Endodermal cell (in vitro differentiated cells): ENCODE measurements around the gene TRPC1. TPM values are rescaled to one million over a fixed set of nuclear protein-coding genes. Genes with fewer than 3 reads are reported as not detected.

Experiments used
- DNase-seq: peaks from one replicate; pipeline ENCODE4 v3.0.0-alpha.2; 2017
- H3K27ac ChIP-seq: 2 replicates; pipeline ENCODE4 v1.5.1; 2013; ENCODE audit warnings: mild to moderate bottlenecking, low read depth, low read length, moderate library complexity
- H3K27me3 ChIP-seq: 2 replicates; pipeline ENCODE4 v1.6.1; 2013; ENCODE audit warnings: mild to moderate bottlenecking, low read length, moderate library complexity; ENCODE audit not compliant: insufficient read depth, control insufficient read depth, poor library complexity, severe bottlenecking
- H3K36me3 ChIP-seq: 2 replicates; pipeline ENCODE4 v1.7.0; 2013; ENCODE audit warnings: mild to moderate bottlenecking, low read length, moderate library complexity; ENCODE audit not compliant: control insufficient read depth, insufficient read depth
- H3K4me1 ChIP-seq: one replicate; pipeline ENCODE4 v1.7.0; 2013; ENCODE audit warnings: low read length; ENCODE audit not compliant: control insufficient read depth, insufficient read depth
- H3K4me3 ChIP-seq: 2 replicates; pipeline ENCODE4 v1.5.1; 2013; ENCODE audit warnings: mild to moderate bottlenecking, low read length, moderate library complexity
- H3K9ac ChIP-seq: 2 replicates; pipeline ENCODE4 v1.6.1; 2013; ENCODE audit warnings: mild to moderate bottlenecking, low read length, moderate library complexity; ENCODE audit not compliant: poor library complexity, severe bottlenecking; ENCODE audit errors: extremely low read depth
- H3K9me3 ChIP-seq: 2 replicates; pipeline ENCODE4 v1.6.1; 2013; ENCODE audit warnings: mild to moderate bottlenecking, low read length, moderate library complexity; ENCODE audit not compliant: control insufficient read depth
- H3K27ac Mint-ChIP-seq: 2 replicates; pipeline ENCODE4 v1.8.0; 2020; ENCODE audit warnings: mixed read lengths
- H3K27me3 Mint-ChIP-seq: 2 replicates; pipeline ENCODE4 v1.8.0; 2021; ENCODE audit warnings: mild to moderate bottlenecking, mixed read lengths; ENCODE audit not compliant: insufficient read depth
- H3K36me3 Mint-ChIP-seq: 2 replicates; pipeline ENCODE4 v1.8.0; 2020; ENCODE audit warnings: low read depth, mixed read lengths
- H3K4me1 Mint-ChIP-seq: 2 replicates; pipeline ENCODE4 v1.8.0; 2020; ENCODE audit warnings: mixed read lengths
- H3K4me3 Mint-ChIP-seq: 2 replicates; pipeline ENCODE4 v1.8.0; 2020; ENCODE audit warnings: mild to moderate bottlenecking, moderate library complexity, mixed read lengths
- H3K9me3 Mint-ChIP-seq: 2 replicates; pipeline ENCODE4 v1.8.0; 2020; ENCODE audit warnings: mild to moderate bottlenecking, mixed read lengths
- WGBS, 2 experiments: methylation state at CpG; one replicate each; pipeline versions ENCODE4 v1.1.5 to v1.1.7; 2013; ENCODE audit warnings: missing lambda C conversion rate in 2 of 2, mixed read lengths in 1 of 2; ENCODE audit not compliant: insufficient coverage in 1 of 2, insufficient read length in 1 of 2; 5-methylcytosine and 5-hydroxymethylcytosine counted together
- total RNA-seq, 2 donors: library from RNA; stranded (reverse); fragmentation: NEBNext Ultra II Directional in 1 of 2; extraction: Animal tissue kit (Norgen Biotek cat#: 25700) in 1 of 2; gene quantifications; 2 replicates in 1 of 2; 3 replicates in 1 of 2; pipeline ENCODE4 v1.2.1, GENCODE V29; 2021
- TF ChIP-seq, protein P1 (sequence below): fragments of 200-600 bp; sonication (generic); conservative IDR thresholded peaks from 2 replicates; pipeline ENCODE4 v1.5.0; 2021; ENCODE audit warnings: antibody characterized with exemption, mild to moderate bottlenecking

The TRPC1 gene
- total RNA-seq, 2 donors from 2014 or later: 18.2 to 18.9 TPM

GRCh38 chr3:142794508-142794907 lies 70.7 kb downstream of the TRPC1 start:
- Histone ChIP-seq H3K27ac (no peak overlapping the region), H3K9ac (no peak overlapping the region), H3K27me3 (no peaks in the 10 kb centered on the region), H3K4me3 (no peak overlapping the region), H3K36me3 (no peaks in the 10 kb centered on the region), H3K9me3 (no peaks in the 10 kb centered on the region), H3K4me1 (peaks cover 3% of the 10 kb centered on the region)
- H3K9me3 Mint-ChIP-seq: no peaks in the 10 kb centered on the region
- no peak overlapping the region for H3K27ac Mint-ChIP-seq
- peaks cover 21% of the 10 kb centered on the region for H3K4me1 Mint-ChIP-seq
- 68 to 84% methylated on average over 3 to 4 of the region's 4 CpGs for WGBS, 2 experiments
- DNase-seq: no peak
- no peaks in the 10 kb centered on the region for H3K27me3 Mint-ChIP-seq
- H3K4me3 Mint-ChIP-seq: no peak overlapping the region
- TF ChIP-seq, protein P1, sequence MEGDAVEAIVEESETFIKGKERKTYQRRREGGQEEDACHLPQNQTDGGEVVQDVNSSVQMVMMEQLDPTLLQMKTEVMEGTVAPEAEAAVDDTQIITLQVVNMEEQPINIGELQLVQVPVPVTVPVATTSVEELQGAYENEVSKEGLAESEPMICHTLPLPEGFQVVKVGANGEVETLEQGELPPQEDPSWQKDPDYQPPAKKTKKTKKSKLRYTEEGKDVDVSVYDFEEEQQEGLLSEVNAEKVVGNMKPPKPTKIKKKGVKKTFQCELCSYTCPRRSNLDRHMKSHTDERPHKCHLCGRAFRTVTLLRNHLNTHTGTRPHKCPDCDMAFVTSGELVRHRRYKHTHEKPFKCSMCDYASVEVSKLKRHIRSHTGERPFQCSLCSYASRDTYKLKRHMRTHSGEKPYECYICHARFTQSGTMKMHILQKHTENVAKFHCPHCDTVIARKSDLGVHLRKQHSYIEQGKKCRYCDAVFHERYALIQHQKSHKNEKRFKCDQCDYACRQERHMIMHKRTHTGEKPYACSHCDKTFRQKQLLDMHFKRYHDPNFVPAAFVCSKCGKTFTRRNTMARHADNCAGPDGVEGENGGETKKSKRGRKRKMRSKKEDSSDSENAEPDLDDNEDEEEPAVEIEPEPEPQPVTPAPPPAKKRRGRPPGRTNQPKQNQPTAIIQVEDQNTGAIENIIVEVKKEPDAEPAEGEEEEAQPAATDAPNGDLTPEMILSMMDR: no peak
- peaks cover 12% of the 10 kb centered on the region for H3K36me3 Mint-ChIP-seq

DNA sequence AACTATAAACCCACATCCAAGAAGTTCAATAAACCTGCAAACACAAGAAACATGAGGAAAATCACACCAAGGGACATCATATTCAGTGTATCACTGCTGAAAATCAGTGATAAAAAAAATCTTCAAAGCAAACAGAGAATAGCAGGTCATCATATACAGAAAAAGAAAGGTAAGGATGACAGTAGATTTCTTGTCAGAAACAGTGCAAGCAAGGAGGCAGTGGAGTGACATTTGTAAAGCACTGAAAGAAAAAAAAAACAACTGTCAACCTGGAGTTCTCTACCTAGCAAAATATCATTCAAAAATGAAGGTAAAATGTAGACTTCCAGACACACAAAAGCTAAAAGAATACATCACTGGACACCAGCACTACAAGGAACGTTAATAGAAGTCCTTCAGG lies 71.5 kb downstream of the TRPC1 start:
- H3K9ac ChIP-seq: no peak overlapping the region
- no peak overlapping the region for H3K27ac Mint-ChIP-seq
- H3K27ac ChIP-seq: no peak overlapping the region
- H3K27me3 Mint-ChIP-seq: no peaks in the 10 kb centered on the region
- WGBS, 2 experiments: 100% methylated on average over 1 of the region's 1 CpG; no CpG with 5 or more reads in 1 of the 2 experiments
- H3K9me3 Mint-ChIP-seq: no peaks in the 10 kb centered on the region
- H3K4me1 Mint-ChIP-seq: peaks cover 17% of the 10 kb centered on the region
- H3K4me1 ChIP-seq: peaks cover 3% of the 10 kb centered on the region
- H3K4me3 Mint-ChIP-seq: no peak overlapping the region
- no peaks in the 10 kb centered on the region for H3K36me3 ChIP-seq
- H3K27me3 ChIP-seq: no peaks in the 10 kb centered on the region
- DNase-seq: no peak
- no peaks in the 10 kb centered on the region for H3K9me3 ChIP-seq
- peaks cover 12% of the 10 kb centered on the region for H3K36me3 Mint-ChIP-seq
- TF ChIP-seq, protein P1: no peak
- H3K4me3 ChIP-seq: no peak overlapping the region

- Histone ChIP-seq H3K4me3 (no peak overlapping the region), H3K9ac (no peak overlapping the region), H3K4me1 (peaks cover 8% of the 10 kb centered on the region), H3K36me3 (no peaks in the 10 kb centered on the region), H3K27me3 (no peaks in the 10 kb centered on the region), H3K9me3 (no peaks in the 10 kb centered on the region), H3K27ac (no peak overlapping the region)
- TF ChIP-seq, protein P1: no peak
- Mint-ChIP-seq H3K27ac (no peak overlapping the region), H3K27me3 (no peaks in the 10 kb centered on the region), H3K9me3 (no peaks in the 10 kb centered on the region), H3K4me3 (no peak overlapping the region), H3K36me3 (peaks cover 12% of the 10 kb centered on the region), H3K4me1 (peaks cover 24% of the 10 kb centered on the region)
- WGBS, 2 experiments: 96% methylated on average over 2 of the region's 2 CpGs; no CpG with 5 or more reads in 1 of the 2 experiments
- DNase-seq: no peak
Observed at GRCh38 chr3:142796823-142797222, 73.0 kb downstream of the TRPC1 start.
